ENCODE data around the gene SLC16A2.

The SLC16A2 gene

GRCh38 chrX:74534569-74535038, 113.3 kb downstream of the SLC16A2 start:
- H3K4me3 ChIP-seq (ENCODE audit: low read depth in 1 of 2, low read length in 2 of 2): no peak overlapping the region
- H3K9me3 ChIP-seq (ENCODE audit: insufficient read depth, low read length, severe bottlenecking): no peaks in the 10 kb centered on the region
- no peaks in the 10 kb centered on the region for H3K36me3 ChIP-seq (ENCODE audit: insufficient read depth, low read length)
- H3K9ac ChIP-seq (ENCODE audit: low read depth, low read length): no peak overlapping the region
- no peak for ATAC-seq (ENCODE audit: insufficient read depth, low read depth)
- no peak for TF ChIP-seq EZH2 (IDR thresholded peaks at IDR 0.05; ENCODE audit: borderline replicate concordance, low read depth, low read length, severe bottlenecking)
- TF ChIP-seq CTCF (IDR thresholded peaks at IDR 0.05; ENCODE audit: borderline replicate concordance, extremely low read depth, low read length, poor library complexity, severe bottlenecking): no peak
- no peak overlapping the region for H3K4me2 ChIP-seq (ENCODE audit: insufficient read depth, low read length)
- H3K4me1 ChIP-seq (ENCODE audit: insufficient read depth, low read length): no peaks in the 10 kb centered on the region
- H3K79me2 ChIP-seq (ENCODE audit: insufficient read depth, low read length): no peaks in the 10 kb centered on the region
- no peak overlapping the region for H3K27ac ChIP-seq (ENCODE audit: low read length)
- no peaks in the 10 kb centered on the region for H4K20me1 ChIP-seq (ENCODE audit: insufficient read depth, low read length)
- DNase-seq: no peak
- H3K27me3 ChIP-seq (ENCODE audit: insufficient read depth, low read length, poor library complexity): no peaks in the 10 kb centered on the region
- H2AFZ ChIP-seq (ENCODE audit: low read depth, low read length): no peak overlapping the region

- H3K4me2 ChIP-seq (ENCODE audit: insufficient read depth, low read length): no peak overlapping the region
- H3K27me3 ChIP-seq (ENCODE audit: insufficient read depth, low read length, poor library complexity): no peaks in the 10 kb centered on the region
- no peaks in the 10 kb centered on the region for H3K79me2 ChIP-seq (ENCODE audit: insufficient read depth, low read length)
- no peak overlapping the region for H3K4me3 ChIP-seq (ENCODE audit: low read depth in 1 of 2, low read length in 2 of 2)
- no peaks in the 10 kb centered on the region for H3K36me3 ChIP-seq (ENCODE audit: insufficient read depth, low read length)
- ATAC-seq (ENCODE audit: insufficient read depth, low read depth) (no peak), DNase-seq (no peak)
- no peak overlapping the region for H3K9ac ChIP-seq (ENCODE audit: low read depth, low read length)
- H4K20me1 ChIP-seq (ENCODE audit: insufficient read depth, low read length): no peaks in the 10 kb centered on the region
- no peak overlapping the region for H2AFZ ChIP-seq (ENCODE audit: low read depth, low read length)
- TF ChIP-seq EZH2 (IDR thresholded peaks at IDR 0.05; ENCODE audit: borderline replicate concordance, low read depth, low read length, severe bottlenecking) (no peak), CTCF (IDR thresholded peaks at IDR 0.05; ENCODE audit: borderline replicate concordance, extremely low read depth, low read length, poor library complexity, severe bottlenecking) (no peak)
- no peaks in the 10 kb centered on the region for H3K9me3 ChIP-seq (ENCODE audit: insufficient read depth, low read length, severe bottlenecking)
- H3K27ac ChIP-seq (ENCODE audit: low read length): no peak overlapping the region
- no peaks in the 10 kb centered on the region for H3K4me1 ChIP-seq (ENCODE audit: insufficient read depth, low read length)
Measured at GRCh38 chrX:74535086-74535407, 113.8 kb downstream of the SLC16A2 start.

- ATAC-seq (ENCODE audit: insufficient read depth, low read depth): no peak
- no peak for DNase-seq
- no peaks in the 10 kb centered on the region for H3K36me3 ChIP-seq (ENCODE audit: insufficient read depth, low read length)
- TF ChIP-seq EZH2 (IDR thresholded peaks at IDR 0.05; ENCODE audit: borderline replicate concordance, low read depth, low read length, severe bottlenecking) (no peak), CTCF (IDR thresholded peaks at IDR 0.05; ENCODE audit: borderline replicate concordance, extremely low read depth, low read length, poor library complexity, severe bottlenecking) (no peak)
- H3K27ac ChIP-seq (ENCODE audit: low read length): no peak overlapping the region
- H4K20me1 ChIP-seq (ENCODE audit: insufficient read depth, low read length): no peaks in the 10 kb centered on the region
- no peaks in the 10 kb centered on the region for H3K9me3 ChIP-seq (ENCODE audit: insufficient read depth, low read length, severe bottlenecking)
- H3K4me1 ChIP-seq (ENCODE audit: insufficient read depth, low read length): no peaks in the 10 kb centered on the region
- no peaks in the 10 kb centered on the region for H3K27me3 ChIP-seq (ENCODE audit: insufficient read depth, low read length, poor library complexity)
- H3K4me2 ChIP-seq (ENCODE audit: insufficient read depth, low read length): no peak overlapping the region
- H3K4me3 ChIP-seq (ENCODE audit: low read depth in 1 of 2, low read length in 2 of 2): no peak overlapping the region
- no peak overlapping the region for H2AFZ ChIP-seq (ENCODE audit: low read depth, low read length)
- H3K9ac ChIP-seq (ENCODE audit: low read depth, low read length): no peak overlapping the region
- H3K79me2 ChIP-seq (ENCODE audit: insufficient read depth, low read length): no peaks in the 10 kb centered on the region
Measured at GRCh38 chrX:74535408-74536151, 114.3 kb downstream of the SLC16A2 start.

All from DND-41 (cell line).